Epithelial cell of proximal tubule (primary cell): ENCODE results near the gene CHCHD4. TPM values are rescaled to one million over a fixed set of nuclear protein-coding genes. Genes with fewer than 3 reads are reported as not detected.

Experiments
- DNase-seq: peaks from one replicate; pipeline ENCODE4 v3.0.0-alpha.2; 2011; ENCODE audit warnings: low read depth
- H3K4me3 ChIP-seq: 2 replicates; pipeline ENCODE4 v1.5.1; 2011; ENCODE audit warnings: low read depth, mild to moderate bottlenecking, low read length
- total RNA-seq: library from RNA; depleted of rRNA; stranded (reverse); fragments of >200 nt; gene quantifications from 2 replicates; pipeline ENCODE4 v1.2.3, GENCODE V29; 2015
- TF ChIP-seq, protein P1 (sequence below): conservative IDR thresholded peaks from 2 replicates; pipeline ENCODE4 v1.5.1; 2012; ENCODE audit warnings: low read depth, mild to moderate bottlenecking, low read length

CHCHD4 gene
- total RNA-seq, 1 donor from 2014 or later: 16.5 TPM

DNA sequence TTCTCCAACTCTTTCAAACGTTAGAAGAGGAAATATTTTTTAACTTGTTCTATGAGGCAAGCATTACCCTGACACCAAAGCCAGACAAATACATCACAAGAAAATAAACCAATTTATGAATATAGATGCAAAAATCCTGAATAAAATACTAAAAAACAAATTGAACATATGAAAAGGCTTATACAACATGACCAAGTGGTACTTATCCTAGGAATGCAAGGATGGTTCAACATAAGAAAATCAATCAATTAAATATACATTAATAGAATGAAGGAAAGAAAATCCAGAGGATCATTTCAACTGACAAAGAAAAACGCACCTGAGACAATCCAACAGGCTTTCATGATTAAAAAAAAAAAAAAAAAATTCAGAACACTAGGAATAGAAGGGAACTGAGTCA lies 36.6 kb upstream of the CHCHD4 start:
- no peak overlapping the region for H3K4me3 ChIP-seq
- TF ChIP-seq, protein P1, sequence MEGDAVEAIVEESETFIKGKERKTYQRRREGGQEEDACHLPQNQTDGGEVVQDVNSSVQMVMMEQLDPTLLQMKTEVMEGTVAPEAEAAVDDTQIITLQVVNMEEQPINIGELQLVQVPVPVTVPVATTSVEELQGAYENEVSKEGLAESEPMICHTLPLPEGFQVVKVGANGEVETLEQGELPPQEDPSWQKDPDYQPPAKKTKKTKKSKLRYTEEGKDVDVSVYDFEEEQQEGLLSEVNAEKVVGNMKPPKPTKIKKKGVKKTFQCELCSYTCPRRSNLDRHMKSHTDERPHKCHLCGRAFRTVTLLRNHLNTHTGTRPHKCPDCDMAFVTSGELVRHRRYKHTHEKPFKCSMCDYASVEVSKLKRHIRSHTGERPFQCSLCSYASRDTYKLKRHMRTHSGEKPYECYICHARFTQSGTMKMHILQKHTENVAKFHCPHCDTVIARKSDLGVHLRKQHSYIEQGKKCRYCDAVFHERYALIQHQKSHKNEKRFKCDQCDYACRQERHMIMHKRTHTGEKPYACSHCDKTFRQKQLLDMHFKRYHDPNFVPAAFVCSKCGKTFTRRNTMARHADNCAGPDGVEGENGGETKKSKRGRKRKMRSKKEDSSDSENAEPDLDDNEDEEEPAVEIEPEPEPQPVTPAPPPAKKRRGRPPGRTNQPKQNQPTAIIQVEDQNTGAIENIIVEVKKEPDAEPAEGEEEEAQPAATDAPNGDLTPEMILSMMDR: no peak
- DNase-seq: no peak

DNA sequence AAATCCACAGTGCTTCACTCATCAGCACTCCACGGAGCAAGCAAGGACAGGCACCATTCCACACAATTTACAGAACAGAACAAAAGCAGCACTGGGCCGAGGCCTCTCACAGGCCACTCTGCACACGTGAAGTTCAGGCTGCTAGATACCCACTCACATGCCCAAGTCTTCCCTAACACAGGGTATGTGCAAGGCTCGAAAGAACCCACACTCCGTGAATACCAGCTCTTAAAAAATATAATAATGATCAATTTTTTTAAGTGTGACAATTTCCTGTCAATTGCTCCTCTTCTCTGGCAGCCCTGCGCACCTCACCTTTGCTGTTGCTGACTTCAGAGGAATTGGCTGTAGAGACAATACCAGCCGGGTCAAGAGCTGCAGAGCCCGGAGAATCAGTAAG lies 34.8 kb upstream of the CHCHD4 start:
- TF ChIP-seq, protein P1: no peak
- no peak overlapping the region for H3K4me3 ChIP-seq
- DNase-seq: no peak

DNA sequence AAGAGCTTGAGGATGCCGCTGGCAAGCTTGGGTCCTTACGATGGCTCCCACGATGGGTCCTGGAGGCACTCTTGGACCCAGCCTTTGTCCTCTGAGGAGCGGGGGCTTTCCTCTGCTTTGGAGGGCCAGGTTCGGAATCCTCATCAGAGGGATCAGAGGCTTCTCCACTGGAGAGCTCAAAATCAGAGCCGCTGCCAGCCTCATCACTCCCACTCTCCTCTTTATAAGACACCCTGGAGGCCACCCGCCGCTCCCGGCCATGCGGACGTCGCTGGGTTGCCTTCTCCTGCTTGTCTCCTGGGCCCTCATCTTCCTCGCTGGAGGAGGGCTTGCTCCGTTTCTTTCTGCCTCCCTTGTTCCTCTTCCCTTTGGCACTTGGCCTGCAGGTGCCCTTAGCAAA lies 33.7 kb upstream of the CHCHD4 start:
- no peak for DNase-seq
- no peak overlapping the region for H3K4me3 ChIP-seq
- TF ChIP-seq, protein P1: no peak

DNA sequence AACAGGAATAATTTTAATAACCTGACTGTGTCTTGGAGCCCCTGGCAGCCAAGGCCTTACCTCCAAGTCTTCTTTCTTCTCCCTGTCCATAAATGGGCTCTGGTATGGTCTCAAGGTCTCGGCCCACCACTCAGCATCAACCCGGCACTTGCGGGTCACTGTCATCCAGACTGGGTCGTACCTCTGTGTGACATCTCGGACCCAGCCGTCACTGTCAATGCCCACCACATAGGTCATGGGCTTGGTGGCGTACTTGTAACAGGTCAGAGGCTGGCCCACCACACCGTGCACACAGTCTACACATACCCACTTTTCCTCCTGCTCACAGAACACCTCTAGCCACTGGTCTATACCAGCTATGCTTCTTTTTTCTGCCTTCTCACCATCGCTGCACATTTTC lies 33.3 kb upstream of the CHCHD4 start:
- no peak for DNase-seq
- TF ChIP-seq, protein P1: no peak
- no peak overlapping the region for H3K4me3 ChIP-seq

DNA sequence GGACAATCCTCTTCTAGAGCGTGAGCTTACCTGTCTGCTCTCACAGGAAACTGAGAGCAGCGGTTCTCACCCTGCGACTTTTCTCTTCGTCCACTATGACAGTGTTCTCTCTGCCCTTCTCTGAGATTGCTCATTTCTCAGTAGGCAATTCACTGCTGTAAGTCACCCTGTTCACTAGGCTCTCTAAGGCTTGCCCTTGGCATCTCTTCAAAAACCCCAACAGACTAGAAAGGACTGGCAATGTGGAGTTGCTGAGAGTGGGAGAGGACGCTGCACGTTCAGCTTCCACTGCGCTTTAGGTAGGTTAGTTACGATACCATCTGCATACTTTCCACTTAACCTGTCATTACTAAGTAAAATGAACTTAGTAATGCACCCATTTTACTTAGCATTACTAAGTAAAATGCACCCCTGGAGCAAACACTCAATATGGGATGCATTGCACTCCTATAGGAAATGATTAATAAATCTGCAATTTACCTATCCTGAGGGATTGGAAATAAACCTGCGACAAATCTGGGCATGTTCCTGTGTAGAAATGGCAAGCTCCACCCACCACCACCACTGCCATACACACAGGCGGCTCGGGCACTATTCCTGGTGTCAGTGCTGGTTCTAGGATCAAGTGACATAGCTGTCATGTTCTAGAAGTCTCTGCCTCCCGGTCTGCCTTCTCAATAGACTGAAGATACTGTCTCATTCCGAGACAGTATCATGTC lies 32.3 kb upstream of the CHCHD4 start:
- TF ChIP-seq, protein P1: no peak
- H3K4me3 ChIP-seq: no peak overlapping the region
- DNase-seq: no peak

DNA sequence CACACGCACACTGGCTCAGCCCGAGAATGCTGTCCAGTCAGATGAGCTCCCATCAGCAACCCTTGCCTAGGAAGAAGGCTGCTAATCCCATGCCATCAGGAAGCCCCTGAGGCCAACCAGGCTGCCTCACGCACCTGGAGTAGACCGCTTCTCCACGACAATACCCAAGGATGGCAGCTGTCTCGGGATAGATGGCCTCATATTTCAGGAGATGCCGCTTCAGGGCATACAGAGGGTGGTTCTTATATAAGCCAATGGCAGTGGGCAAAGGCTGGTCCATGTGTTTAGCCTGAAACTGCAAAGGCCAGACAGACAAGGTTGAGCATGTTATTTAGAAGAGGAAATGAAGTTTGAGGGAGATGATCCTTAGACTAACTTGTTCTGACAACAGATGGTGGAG lies 31.5 kb upstream of the CHCHD4 start:
- no peak overlapping the region for H3K4me3 ChIP-seq
- TF ChIP-seq, protein P1: no peak
- DNase-seq: no peak

DNA sequence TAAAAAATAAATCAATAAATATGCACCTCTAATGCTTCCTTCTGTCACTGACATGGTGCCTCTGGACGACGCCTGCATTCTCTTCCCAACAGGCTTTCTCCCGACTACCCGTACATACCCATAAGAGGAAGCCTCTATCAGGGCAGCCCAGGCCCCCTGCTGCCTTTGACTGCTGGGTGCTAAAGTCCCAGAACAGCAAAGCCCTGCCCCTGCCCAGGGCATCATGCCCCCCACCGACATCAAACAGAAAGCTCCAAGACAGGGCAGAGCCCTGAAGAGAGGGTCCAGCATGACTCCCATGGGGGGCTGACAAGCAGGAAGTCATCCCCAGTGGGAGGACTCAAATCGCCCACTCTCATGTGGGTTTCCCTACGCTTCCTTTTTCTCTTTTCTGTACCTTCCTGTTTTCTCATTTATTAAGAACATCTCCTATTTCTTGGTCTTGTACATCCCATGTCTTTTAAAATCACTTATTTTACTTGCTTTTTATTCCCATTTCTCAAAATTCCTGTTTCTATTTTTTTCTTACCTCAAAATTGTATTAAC lies 30.3 kb upstream of the CHCHD4 start:
- DNase-seq: no peak
- no peak overlapping the region for H3K4me3 ChIP-seq
- TF ChIP-seq, protein P1: no peak
